HEK293 (cell line): ENCODE measurements around the gene GBX1.

Experiments
- CTCF ChIA-PET: fragments of 350-600 bp; formaldehyde crosslinking; extraction: SDS; loops from one replicate; lab custom pipeline; 2021; ENCODE audit warnings: antibody characterized with exemption; lab: Yijun Ruan, JAX
- POLR2A ChIA-PET: fragments of 300-600 bp; formaldehyde crosslinking; extraction: SDS; loops from one replicate; lab custom pipeline; 2020; ENCODE audit warnings: antibody characterized with exemption, inconsistent platforms; lab: Yijun Ruan, JAX
- H3K27ac ChIP-seq: fragments of 200-500 bp; sonication (Bioruptor generic); 2 replicates; pipeline ENCODE4 v1.5.1; 2014; ENCODE audit warnings: low read depth, low read length, control low read depth, inconsistent platforms; ENCODE audit errors: extremely low read depth
- H3K36me3 ChIP-seq, 2 experiments: fragments of 200-500 bp in 1 of 2; sonication (Bioruptor generic) in 1 of 2; 1 replicate in 1 of 2; 2 replicates in 1 of 2; pipeline ENCODE4 v1.5.1; 2014 to 2017; ENCODE audit warnings: inconsistent platforms in 2 of 2, low read length in 2 of 2; ENCODE audit not compliant: control insufficient read depth in 2 of 2, insufficient read depth in 1 of 2
- H3K4me1 ChIP-seq: fragments of 200-500 bp; sonication (Bioruptor generic); 2 replicates; pipeline ENCODE4 v1.5.1; 2014; ENCODE audit warnings: mild to moderate bottlenecking, low read length, inconsistent platforms; ENCODE audit not compliant: control insufficient read depth, insufficient read depth
- H3K4me3 ChIP-seq: 2 replicates; pipeline ENCODE4 v1.5.1; 2011; ENCODE audit warnings: low read depth, mild to moderate bottlenecking, control low read depth, low read length, moderate library complexity
- H3K9me3 ChIP-seq: fragments of 200-500 bp; sonication (Bioruptor generic); 2 replicates; pipeline ENCODE4 v1.5.1; 2014; ENCODE audit warnings: low read depth, low read length, inconsistent platforms; ENCODE audit not compliant: control insufficient read depth, insufficient read depth
- GLIS2 ChIP-seq: fragments of 450-650 bp; formaldehyde crosslinking; IDR thresholded peaks from 2 replicates; pipeline ENCODE4 v1.5.1; 2016; ENCODE audit warnings: missing biosample characterization, missing genetic modification characterization
- IKZF3 ChIP-seq: fragments of 450-650 bp; IDR thresholded peaks from 2 replicates; pipeline ENCODE4 v1.5.0; 2018; ENCODE audit warnings: missing biosample characterization, mild to moderate bottlenecking, missing genetic modification characterization, moderate library complexity
- KLF1 ChIP-seq: fragments of 450-650 bp; formaldehyde crosslinking; IDR thresholded peaks from 2 replicates; pipeline ENCODE4 v1.5.1; 2016; ENCODE audit warnings: missing biosample characterization, missing genetic modification characterization
- KLF17 ChIP-seq: fragments of 450-650 bp; formaldehyde crosslinking; IDR thresholded peaks from 2 replicates; pipeline ENCODE4 v1.5.1; 2016; ENCODE audit warnings: missing biosample characterization, missing genetic modification characterization
- KLF8 ChIP-seq: fragments of 450-650 bp; formaldehyde crosslinking; IDR thresholded peaks from 2 replicates; pipeline ENCODE4 v1.5.1; 2016; ENCODE audit warnings: missing biosample characterization, missing genetic modification characterization
- PRDM4 ChIP-seq: fragments of 450-650 bp; formaldehyde crosslinking; IDR thresholded peaks from 2 replicates; pipeline ENCODE4 v1.5.1; 2017; ENCODE audit warnings: missing biosample characterization, missing genetic modification characterization
- ZBTB48 ChIP-seq: fragments of 450-650 bp; formaldehyde crosslinking; IDR thresholded peaks from 2 replicates; pipeline ENCODE4 v1.5.1; 2016; ENCODE audit warnings: missing biosample characterization, missing genetic modification characterization
- ZFHX2 ChIP-seq: fragments of 450-650 bp; formaldehyde crosslinking; conservative IDR thresholded peaks from 2 replicates; pipeline ENCODE4 v1.5.1; 2016; ENCODE audit warnings: missing biosample characterization, missing genetic modification characterization
- ZNF585B ChIP-seq: fragments of 450-650 bp; formaldehyde crosslinking; IDR thresholded peaks from 2 replicates; pipeline ENCODE4 v1.5.1; 2016; ENCODE audit warnings: missing biosample characterization, missing genetic modification characterization
- ZNF596 ChIP-seq: fragments of 450-650 bp; IDR thresholded peaks from 2 replicates; pipeline ENCODE4 v1.5.0; 2018; ENCODE audit warnings: missing biosample characterization, mild to moderate bottlenecking, missing genetic modification characterization, moderate library complexity
- ZNF626 ChIP-seq: fragments of 450-650 bp; sonication (Bioruptor Pico); formaldehyde crosslinking; IDR thresholded peaks from 2 replicates; pipeline ENCODE4 v1.5.1; 2018; ENCODE audit warnings: missing biosample characterization, missing genetic modification characterization, inconsistent platforms
- ZNF629 ChIP-seq: fragments of 450-650 bp; formaldehyde crosslinking; IDR thresholded peaks from 2 replicates; pipeline ENCODE4 v1.5.1; 2017; ENCODE audit warnings: missing biosample characterization, missing genetic modification characterization
- TF ChIP-seq, protein P1 (sequence below): fragments of 450-650 bp; formaldehyde crosslinking; IDR thresholded peaks from 2 replicates; pipeline ENCODE4 v1.5.1; 2017; ENCODE audit warnings: missing biosample characterization, missing genetic modification characterization

The GBX1 gene

GRCh38 chr7:151126491-151127137, 40.9 kb downstream of the GBX1 start (continued):
- no peak for TF ChIP-seq ZNF626
- TF ChIP-seq, protein P1, sequence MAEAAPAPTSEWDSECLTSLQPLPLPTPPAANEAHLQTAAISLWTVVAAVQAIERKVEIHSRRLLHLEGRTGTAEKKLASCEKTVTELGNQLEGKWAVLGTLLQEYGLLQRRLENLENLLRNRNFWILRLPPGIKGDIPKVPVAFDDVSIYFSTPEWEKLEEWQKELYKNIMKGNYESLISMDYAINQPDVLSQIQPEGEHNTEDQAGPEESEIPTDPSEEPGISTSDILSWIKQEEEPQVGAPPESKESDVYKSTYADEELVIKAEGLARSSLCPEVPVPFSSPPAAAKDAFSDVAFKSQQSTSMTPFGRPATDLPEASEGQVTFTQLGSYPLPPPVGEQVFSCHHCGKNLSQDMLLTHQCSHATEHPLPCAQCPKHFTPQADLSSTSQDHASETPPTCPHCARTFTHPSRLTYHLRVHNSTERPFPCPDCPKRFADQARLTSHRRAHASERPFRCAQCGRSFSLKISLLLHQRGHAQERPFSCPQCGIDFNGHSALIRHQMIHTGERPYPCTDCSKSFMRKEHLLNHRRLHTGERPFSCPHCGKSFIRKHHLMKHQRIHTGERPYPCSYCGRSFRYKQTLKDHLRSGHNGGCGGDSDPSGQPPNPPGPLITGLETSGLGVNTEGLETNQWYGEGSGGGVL (tag by site-specific recombination), result no peak
- TF ChIP-seq GLIS2, result no peak
- no peak for TF ChIP-seq ZBTB48 (tag by site-specific recombination)

- peaks cover 0 to 91% of the 10 kb centered on the region in 2 experiments; a peak in 1 of 3 replicates for H3K36me3 ChIP-seq
- ChIA-PET CTCF (interaction anchor here (0.7 kb wide), 1 partner anchor 41 kb away, joined by 3 read pairs; no protein-coding TSS in a partner anchor), POLR2A (no interaction called here)
- no peak overlapping the region for H3K4me3 ChIP-seq
- TF ChIP-seq KLF8, result peak; percentile 27; the same call in 1 of the 2 replicates
- peak; percentile 46; the same call in 1 of the 2 replicates for TF ChIP-seq ZFHX2
- peak; percentile 96 for TF ChIP-seq KLF1 (tag by site-specific recombination)
- no peak for TF ChIP-seq ZNF585B (tag by site-specific recombination)
- TF ChIP-seq KLF17 (tag by site-specific recombination), result 0 out of 2 replicates have a peak, but pooled peaks have one; percentile 26
- no peak overlapping the region for H3K27ac ChIP-seq
- no peaks in the 10 kb centered on the region for H3K9me3 ChIP-seq
- H3K4me1 ChIP-seq, result no peaks in the 10 kb centered on the region
Observed at GRCh38 chr7:151125846-151126481, 41.5 kb downstream of the GBX1 start.

DNA sequence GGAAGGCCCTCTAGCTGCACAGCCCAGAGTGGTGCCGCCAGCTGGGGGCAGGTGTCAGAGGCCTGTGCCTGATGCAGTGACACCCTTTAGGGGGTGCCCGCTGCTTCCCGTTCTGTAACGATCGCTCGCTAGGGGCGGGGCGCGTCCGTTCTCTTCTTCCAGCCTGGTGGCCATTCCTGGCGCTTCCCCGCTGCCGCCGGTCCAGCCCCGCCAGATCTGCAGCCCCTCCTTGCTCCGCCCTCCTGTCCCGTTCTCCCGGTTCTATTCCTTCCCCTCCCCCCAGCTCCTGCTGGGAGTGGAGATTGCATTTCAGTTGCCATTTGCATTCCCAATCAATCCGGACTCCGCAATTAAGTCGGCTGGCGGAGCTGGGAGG, 42.0 kb downstream of the GBX1 start:
- Histone ChIP-seq H3K36me3 (peaks cover 0 to 91% of the 10 kb centered on the region in 2 experiments; a peak in 1 of 3 replicates), H3K9me3 (no peaks in the 10 kb centered on the region), H3K4me3 (no peak overlapping the region), H3K27ac (no peak overlapping the region), H3K4me1 (no peaks in the 10 kb centered on the region)
- peak; percentile 24; the same call in 1 of the 2 replicates for TF ChIP-seq IKZF3 (tag by site-specific recombination)
- peak; percentile 76 for TF ChIP-seq KLF1 (tag by site-specific recombination)
- TF ChIP-seq ZNF596 (tag by site-specific recombination), result peak; percentile 64; the same call in 1 of the 2 replicates
- TF ChIP-seq PRDM4, result no peak
- TF ChIP-seq KLF17 (tag by site-specific recombination), result peak; percentile 35; the same call in 1 of the 2 replicates
- TF ChIP-seq ZNF629 (tag by site-specific recombination), result no peak
- ChIA-PET POLR2A (no interaction called here), CTCF (no interaction called here)
